ENCODE measurements around the gene WDR20.

WDR20 gene

GRCh38 chr14:102258136-102258535 lies 118.4 kb downstream of the WDR20 start:
- Histone ChIP-seq H3F3A (ENCODE audit: low read depth) (no peaks in the 10 kb centered on the region), H3K27me3 (ENCODE audit: insufficient read depth, low read length, poor library complexity, severe bottlenecking) (no peaks in the 10 kb centered on the region), H3K4me1 (ENCODE audit: insufficient read depth, low read length, poor library complexity, severe bottlenecking) (no peaks in the 10 kb centered on the region), H4K20me1 (ENCODE audit: insufficient read depth, low read length, poor library complexity, severe bottlenecking) (no peaks in the 10 kb centered on the region), H2AFZ (ENCODE audit: low read length) (no peak overlapping the region), H3K4me3 (ENCODE audit: low read length, poor library complexity, severe bottlenecking) (no peak overlapping the region), H3K9ac (ENCODE audit: low read depth, low read length, poor library complexity, severe bottlenecking) (no peak overlapping the region), H3K4me2 (ENCODE audit: low read depth, low read length, poor library complexity, severe bottlenecking) (no peak overlapping the region), H3K9me2 (replicated peaks; ENCODE audit: low read depth, low read length) (no peaks in the 10 kb centered on the region), H3K9me3 (ENCODE audit: insufficient read depth, low read depth, low read length) (no peaks in the 10 kb centered on the region), H3K79me2 (ENCODE audit: insufficient read depth, low read length) (no peaks in the 10 kb centered on the region), H3K36me3 (ENCODE audit: insufficient read depth, low read length) (no peaks in the 10 kb centered on the region)
- TF ChIP-seq CTCF (conservative IDR thresholded peaks at IDR 0.05; ENCODE audit: low read length) (no peak), EZH2phosphoT487 (IDR thresholded peaks at IDR 0.05; ENCODE audit: borderline replicate concordance) (no peak)

Data from Loucy (cell line).